Activated CD4-positive, alpha-beta T cell treated with anti-CD3 and anti-CD28 coated beads for 24 hours (primary cell): ENCODE measurements around the gene DUS4L.
"Not testable (repeated sequence)": the region's sequence is repeated elsewhere in the genome, so short reads cannot be mapped to it uniquely, and the experiment has no call there.

Experiments used
- DNase-seq, 2 donors: peaks; one replicate each; pipeline ENCODE4 v3.0.0-alpha.2; 2020; ENCODE audit warnings: low read depth in 2 of 2

The DUS4L gene

GRCh38 chr7:107563775-107564552 lies at the start of gene DUS4L, which contains the start of gene COG5:
TSS of gene DUS4L (plus strand) at chr7:107563971. CDS start at chr7:107567071, 3,100 bp downstream.
TSS of gene COG5 (minus strand) at chr7:107563920. CDS start at chr7:107563896, 24 bp downstream.
- DNase-seq: peak; percentile 73 to 80

- no peak for DNase-seq
Measured at GRCh38 chr7:107526672-107527071, 37.1 kb upstream of the DUS4L start.

- DNase-seq: no peak
Measured at GRCh38 chr7:107527196-107527595, 36.6 kb upstream of the DUS4L start.

- DNase-seq: no peak
Measured at GRCh38 chr7:107528461-107528860, 35.3 kb upstream of the DUS4L start.

GRCh38 chr7:107530751-107531150 lies 33.0 kb upstream of the DUS4L start:
- no peak for DNase-seq

GRCh38 chr7:107534139-107534538 lies 29.6 kb upstream of the DUS4L start:
- no peak for DNase-seq

GRCh38 chr7:107537228-107537627 lies 26.5 kb upstream of the DUS4L start:
- DNase-seq: not testable (repeated sequence)

- DNase-seq: no peak
Measured at GRCh38 chr7:107538001-107538400, 25.8 kb upstream of the DUS4L start.

GRCh38 chr7:107543338-107543993 lies 20.3 kb upstream of the DUS4L start:
- DNase-seq: no peak

GRCh38 chr7:107544848-107545591 lies 18.8 kb upstream of the DUS4L start:
- no peak for DNase-seq

GRCh38 chr7:107551936-107552335 lies 11.8 kb upstream of the DUS4L start:
- no peak for DNase-seq

- DNase-seq: no peak
Measured at GRCh38 chr7:107555893-107556292, 7.9 kb upstream of the DUS4L start.

GRCh38 chr7:107559864-107560263 lies 3.9 kb upstream of the DUS4L start:
- DNase-seq: no peak

GRCh38 chr7:107560898-107561516 lies 2.8 kb upstream of the DUS4L start:
- DNase-seq: no peak

GRCh38 chr7:107563081-107563774 lies 543 bp upstream of the DUS4L start:
- no peak for DNase-seq

GRCh38 chr7:107564553-107565298 lies 955 bp downstream of the DUS4L start:
- DNase-seq: no peak

GRCh38 chr7:107570298-107570697 lies 6.5 kb downstream of the DUS4L start:
- no peak for DNase-seq

- no peak for DNase-seq
Measured at GRCh38 chr7:107573537-107573936, 9.8 kb downstream of the DUS4L start.

- no peak for DNase-seq
Measured at GRCh38 chr7:107579554-107579884, 15.7 kb downstream of the DUS4L start.

GRCh38 chr7:107579885-107580715 lies 16.3 kb downstream of the DUS4L start, which contains the start of gene BCAP29:
TSS of gene BCAP29 (plus strand) at chr7:107580246. CDS start at chr7:107580773, 527 bp downstream.
- peak; percentile 49 to 51 for DNase-seq
